ENCODE measurements around the gene ANKRD23.
"Not testable (repeated sequence)": the region's sequence is repeated elsewhere in the genome, so short reads cannot be mapped to it uniquely, and the experiment has no call there.

The ANKRD23 gene

DNA sequence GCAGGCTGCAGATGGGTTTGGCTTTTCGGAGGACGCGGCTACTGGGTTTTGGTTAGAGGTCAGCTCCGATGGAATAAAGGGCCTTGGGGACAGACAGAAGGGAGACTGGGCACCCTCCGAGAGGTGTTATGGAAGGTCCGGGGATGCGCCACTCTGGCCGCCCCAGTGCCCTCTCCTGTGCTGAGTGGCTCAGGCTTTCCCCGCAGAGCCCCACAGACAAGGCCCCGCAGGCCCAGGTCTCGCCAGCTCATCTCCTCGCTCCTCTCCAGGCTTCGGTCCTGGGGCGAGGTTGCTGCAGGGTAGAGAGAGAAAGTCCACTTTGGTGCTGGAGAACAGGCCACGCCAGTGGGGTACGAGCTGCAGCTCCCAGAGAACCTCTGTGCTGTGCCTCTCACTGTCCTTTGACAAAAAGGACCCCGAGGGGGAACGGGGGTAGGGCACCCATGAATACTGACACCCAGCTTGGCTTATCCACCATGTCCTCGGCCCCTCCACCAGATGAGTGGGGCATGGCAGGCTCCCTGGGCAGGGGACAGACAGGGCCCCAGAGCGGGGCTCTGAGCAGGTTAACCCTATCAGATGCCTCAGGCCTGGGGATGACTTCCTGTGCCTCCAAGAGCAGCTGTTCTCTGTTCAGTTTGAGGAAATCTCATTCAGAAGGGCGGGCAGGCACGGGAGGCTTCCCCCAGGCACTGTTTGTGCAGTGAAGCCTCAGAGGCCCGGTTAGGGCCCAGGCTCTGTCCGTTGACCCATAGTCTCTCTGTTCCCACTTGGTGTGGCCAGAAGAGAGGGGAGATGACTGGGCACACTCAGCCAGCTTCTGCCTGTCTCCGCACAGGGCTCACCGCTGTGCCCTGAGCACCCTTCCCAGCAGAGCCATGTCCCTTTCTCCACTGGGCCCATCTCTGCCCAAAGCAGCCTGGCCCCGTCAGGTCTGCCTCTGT is 43.5 kb downstream of the ANKRD23 start:
- DNase-seq (ENCODE audit: low read depth in 1 of 2, low spot score in 1 of 2): no peak

GRCh38 chr2:96799623-96799935 is 44.2 kb downstream of the ANKRD23 start:
- no peak for DNase-seq (ENCODE audit: low read depth in 1 of 2, low spot score in 1 of 2)

- no peak for DNase-seq (ENCODE audit: low read depth in 1 of 2, low spot score in 1 of 2)
Observed at GRCh38 chr2:96798733-96799622, 44.8 kb downstream of the ANKRD23 start.

DNA sequence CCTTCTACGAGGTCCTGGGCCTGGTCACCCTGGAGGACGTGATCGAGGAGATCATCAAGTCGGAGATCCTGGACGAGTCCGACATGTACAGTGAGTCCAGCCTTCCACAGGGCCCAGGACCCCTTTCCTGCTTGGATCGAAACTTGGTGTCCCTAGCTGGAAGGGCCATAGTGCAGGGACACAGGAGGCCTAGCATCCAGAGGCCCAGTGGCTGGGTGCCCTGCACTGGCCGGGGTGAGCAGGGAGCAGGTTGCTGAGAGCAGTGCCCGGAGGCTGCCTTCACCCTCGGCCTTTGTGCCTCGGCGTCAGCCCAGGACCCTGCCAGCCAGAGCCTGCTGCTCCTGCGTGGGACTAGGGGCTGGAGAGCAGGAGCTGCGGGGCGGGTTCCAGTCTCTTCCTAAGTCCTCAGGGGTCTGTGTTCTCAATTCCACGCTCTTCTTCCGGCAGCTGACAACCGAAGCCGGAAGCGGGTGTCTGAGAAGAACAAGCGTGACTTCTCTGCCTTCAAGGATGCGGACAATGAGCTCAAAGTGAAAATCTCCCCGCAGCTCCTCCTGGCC is 46.7 kb downstream of the ANKRD23 start:
- no peak for DNase-seq (ENCODE audit: low read depth in 1 of 2, low spot score in 1 of 2)

- not testable (repeated sequence) for DNase-seq (ENCODE audit: low read depth in 1 of 2, low spot score in 1 of 2)
Observed at GRCh38 chr2:96796497-96796896, 47.3 kb downstream of the ANKRD23 start.

GRCh38 chr2:96795076-96795475 is 48.7 kb downstream of the ANKRD23 start:
- no peak for DNase-seq (ENCODE audit: low read depth in 1 of 2, low spot score in 1 of 2)

DNA sequence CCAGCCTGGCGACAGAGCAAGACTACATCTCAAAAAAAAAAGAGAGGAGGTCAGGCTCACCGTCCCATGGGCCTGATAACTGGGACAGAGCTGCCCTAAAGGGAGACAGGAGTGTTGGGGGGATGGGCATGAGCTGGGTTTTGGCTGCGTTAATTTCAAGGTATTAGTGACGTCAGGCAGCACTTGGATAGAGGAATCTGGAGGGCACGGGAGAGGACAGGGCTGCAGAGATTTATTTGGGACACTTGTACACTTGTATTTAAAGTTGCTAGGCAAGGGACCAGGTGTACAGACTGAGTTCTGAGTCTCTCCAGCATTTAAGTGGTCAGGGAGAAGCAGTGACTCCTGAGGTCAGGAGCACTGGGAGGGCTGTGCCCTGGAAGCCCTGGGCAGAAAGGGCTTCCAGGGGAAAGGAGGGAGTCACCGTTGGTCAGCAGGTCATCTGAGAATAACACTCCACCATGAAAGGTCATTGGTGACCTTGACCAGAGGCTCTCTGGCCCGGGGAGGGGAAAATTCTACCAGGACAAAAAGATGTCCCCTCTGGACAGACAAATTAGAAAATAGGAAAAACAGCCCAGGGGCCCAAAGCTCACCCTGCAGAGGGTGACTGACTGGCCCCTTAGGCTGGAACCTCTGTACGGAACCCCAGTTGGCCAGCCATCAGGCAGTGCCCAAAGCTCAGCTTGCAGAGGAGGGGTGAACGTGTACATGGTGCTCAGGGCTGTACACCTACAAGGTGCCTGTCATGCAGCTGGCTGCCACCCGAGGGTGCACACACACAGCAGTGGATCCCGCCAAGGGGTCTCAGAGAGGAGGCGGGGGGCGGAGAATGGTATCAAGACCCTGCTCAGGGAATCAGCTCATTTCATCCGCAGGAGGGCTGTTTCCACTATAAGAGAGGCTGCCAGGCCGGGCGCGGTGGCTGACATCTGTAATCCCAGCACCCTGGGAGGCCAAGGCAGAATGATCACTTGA is 50.8 kb downstream of the ANKRD23 start:
- DNase-seq (ENCODE audit: low read depth in 1 of 2, low spot score in 1 of 2): no peak

DNA sequence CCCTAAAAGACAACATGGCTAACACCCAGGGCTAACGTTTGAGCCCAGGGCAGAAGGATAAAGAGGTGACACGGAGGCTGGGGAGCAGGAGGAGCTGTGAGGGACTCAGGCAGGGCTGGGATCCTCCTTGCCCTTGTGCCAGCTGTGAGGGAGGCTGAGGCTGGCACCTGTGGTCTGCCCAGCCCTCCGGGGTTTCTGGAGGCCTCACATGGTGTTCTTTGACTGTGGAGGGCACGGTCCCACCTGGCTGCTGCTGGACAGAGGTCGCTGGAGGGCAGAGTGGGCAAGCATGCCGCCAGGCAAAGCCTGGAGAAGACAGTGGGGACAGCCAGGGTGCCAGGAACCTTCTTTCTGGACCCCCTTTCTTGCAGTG is 54.6 kb downstream of the ANKRD23 start:
- DNase-seq (ENCODE audit: low read depth in 1 of 2, low spot score in 1 of 2): no peak

DNA sequence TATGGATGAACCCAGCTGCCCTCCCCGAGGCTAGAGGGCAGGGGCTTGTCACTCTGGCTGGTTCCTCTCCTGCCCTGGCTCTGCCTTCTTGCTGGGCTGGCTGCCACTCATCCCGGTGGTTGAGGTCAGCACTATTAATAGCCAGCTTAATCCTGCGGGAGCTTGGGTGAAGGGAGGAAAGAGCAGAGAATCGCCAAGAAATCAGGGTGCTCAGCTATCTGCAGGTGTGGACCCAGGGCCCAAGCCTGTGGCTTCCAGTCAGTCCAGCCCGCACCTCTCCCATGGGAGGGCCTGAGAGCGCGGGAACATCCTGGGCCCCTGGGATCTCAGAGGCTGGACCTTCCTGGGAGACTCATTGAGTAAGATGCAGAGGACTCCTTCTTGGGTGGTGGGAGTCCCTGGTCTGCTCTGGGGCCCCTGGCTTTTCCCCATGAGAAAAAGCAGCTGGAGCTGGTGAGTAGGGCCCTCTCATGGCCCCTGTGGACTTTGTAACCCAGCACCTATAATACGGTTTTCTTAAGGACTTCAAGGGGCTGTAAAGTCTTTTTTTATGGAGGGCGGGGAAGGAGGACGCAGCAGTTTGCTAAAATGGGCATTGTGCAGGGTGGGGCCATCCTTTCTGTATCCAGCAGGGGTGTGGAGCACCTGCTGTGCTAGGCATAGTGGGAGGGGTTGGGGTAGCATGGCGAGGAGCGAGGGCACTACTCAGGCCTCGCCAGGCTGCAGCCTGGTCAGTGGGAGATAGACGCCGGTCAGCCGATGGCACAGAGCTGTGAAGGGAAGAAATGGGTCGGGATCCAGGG is 55.2 kb downstream of the ANKRD23 start:
- DNase-seq (ENCODE audit: low read depth in 1 of 2, low spot score in 1 of 2): no peak

Measured in activated CD4-positive, alpha-beta T cell treated with anti-CD3 and anti-CD28 coated beads, Interleukin-2, amount 50 U/mL, for 24 hours (primary cell).